Ishikawa (cell line): ENCODE results near the gene COX6A2.

Experiments used
- CEBPB ChIP-seq: IDR thresholded peaks from 2 replicates; pipeline ENCODE4 v1.6.1; 2012
- EGR1 ChIP-seq: IDR thresholded peaks from 2 replicates; pipeline ENCODE4 v1.6.1; 2012
- EP300 ChIP-seq: IDR thresholded peaks from 2 replicates; pipeline ENCODE4 v1.6.1; 2012; ENCODE audit warnings: borderline replicate concordance
- NFIC ChIP-seq: IDR thresholded peaks from 2 replicates; pipeline ENCODE4 v1.6.1; 2012
- RAD21 ChIP-seq: IDR thresholded peaks from 2 replicates; pipeline ENCODE4 v1.6.1; 2012; ENCODE audit warnings: low read depth
- TAF1 ChIP-seq: IDR thresholded peaks from 2 replicates; pipeline ENCODE4 v1.6.1; 2012; ENCODE audit warnings: low read depth, mild to moderate bottlenecking
- TEAD4 ChIP-seq: IDR thresholded peaks from 2 replicates; pipeline ENCODE4 v1.6.1; 2012
- YY1 ChIP-seq: IDR thresholded peaks from 2 replicates; pipeline ENCODE4 v1.6.1; 2012; ENCODE audit warnings: low read depth
- ZBTB7A ChIP-seq: IDR thresholded peaks from 2 replicates; pipeline ENCODE4 v1.6.1; 2012; ENCODE audit warnings: low read depth

DNA sequence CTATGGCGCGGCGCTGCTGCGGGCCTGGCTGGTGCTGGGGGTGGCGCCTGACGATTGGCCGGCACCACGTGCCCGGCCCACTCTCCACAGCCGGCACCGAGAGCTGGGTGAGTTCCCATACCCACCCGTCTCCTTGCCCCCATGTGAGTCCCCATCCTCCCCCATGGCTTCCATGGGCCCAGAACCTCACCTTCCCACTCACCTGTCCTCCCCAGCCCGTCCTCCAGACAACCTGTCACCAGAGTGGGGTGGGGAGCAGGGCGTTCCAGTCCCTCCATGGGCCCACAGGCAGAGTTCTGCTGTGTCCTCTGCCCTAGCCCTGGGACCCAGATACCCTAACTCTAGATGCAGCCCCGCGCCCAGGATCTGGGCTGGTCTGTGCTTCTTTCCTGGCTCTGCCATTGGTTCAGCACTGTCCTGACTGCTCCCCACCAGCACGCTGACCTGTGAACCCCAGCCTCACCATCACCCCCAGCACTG is 36.7 kb upstream of the COX6A2 start:
- TF ChIP-seq NFIC = no peak
- TF ChIP-seq TAF1 = no peak
- no peak for TF ChIP-seq EGR1
- TF ChIP-seq YY1 = no peak
- TF ChIP-seq TEAD4 = no peak
- TF ChIP-seq CEBPB = no peak
- no peak for TF ChIP-seq EP300
- TF ChIP-seq ZBTB7A = no peak
- no peak for TF ChIP-seq RAD21
